Esophagus mucosa (tissue), 1 donor: Measurements from ENCODE around the gene NUP62. TPM values are rescaled to one million over a fixed set of nuclear protein-coding genes. Genes with fewer than 3 reads are reported as not detected.
A peak's percentile ranks its signal among the peaks of the same experiment; 100 is the strongest.

Experiments used
- ATAC-seq: fragments of 200-7000 bp; cut with Tn5 transposase; one replicate; pipeline ENCODE4 v1.9.1; 2020
- total RNA-seq: library from RNA; stranded (reverse); gene quantifications from one replicate; pipeline ENCODE4 v1.2.4, GENCODE V29; 2023
- donor health status: DM: yes; HTN: yes; CAD: no.

The NUP62 gene
- total RNA-seq, 1 donor from 2014 or later = 23.6 TPM

GRCh38 chr19:49896863-49897621 is 32.3 kb downstream of the NUP62 start, which contains the start of gene IL4I1:
TSS of gene IL4I1 (minus strand) at chr19:49896887. CDS start at chr19:49896160, 727 bp downstream.
- ATAC-seq = peak; percentile 35

DNA sequence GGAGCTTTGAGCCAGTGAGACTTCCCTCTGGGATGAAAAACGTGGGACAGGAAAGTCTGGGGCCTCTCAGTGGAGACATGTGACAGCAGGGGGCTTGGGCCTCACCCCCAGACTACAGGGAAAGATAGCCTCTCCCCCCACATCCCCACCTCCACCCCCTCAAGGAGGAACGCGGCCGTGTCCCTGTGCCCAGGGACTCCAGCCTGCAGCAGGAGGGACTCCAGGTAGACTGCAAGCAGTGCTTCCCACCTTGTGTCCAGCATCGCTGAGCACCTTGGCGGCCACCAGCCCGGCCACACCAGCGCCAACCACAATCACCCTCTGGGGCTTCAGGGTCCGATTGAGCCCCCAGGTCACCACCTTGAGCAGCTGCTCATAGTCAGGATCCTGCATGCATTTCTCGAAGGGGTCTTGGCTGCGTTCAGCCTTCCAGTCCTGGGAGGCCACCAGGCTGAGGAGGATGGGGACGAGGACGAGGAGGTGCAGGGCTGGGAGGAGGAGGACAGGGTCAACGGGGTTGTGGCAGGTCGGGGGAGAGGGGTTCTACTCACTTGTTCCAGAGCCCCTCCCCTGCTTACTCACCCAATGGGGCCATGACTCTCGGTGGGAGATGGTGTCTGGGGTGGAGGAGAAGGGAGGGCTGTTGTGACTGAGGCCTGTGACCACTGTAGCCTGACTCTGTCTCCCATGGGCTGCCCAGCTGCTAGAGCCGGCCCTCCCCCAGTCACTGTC is 33.6 kb downstream of the NUP62 start:
- ATAC-seq = peak; percentile 5

- no peak for ATAC-seq
These were observed 34.3 kb downstream of the NUP62 start for GRCh38 chr19:49894879-49895565.

- no peak for ATAC-seq
These were observed 35.2 kb downstream of the NUP62 start for GRCh38 chr19:49894011-49894664.

DNA sequence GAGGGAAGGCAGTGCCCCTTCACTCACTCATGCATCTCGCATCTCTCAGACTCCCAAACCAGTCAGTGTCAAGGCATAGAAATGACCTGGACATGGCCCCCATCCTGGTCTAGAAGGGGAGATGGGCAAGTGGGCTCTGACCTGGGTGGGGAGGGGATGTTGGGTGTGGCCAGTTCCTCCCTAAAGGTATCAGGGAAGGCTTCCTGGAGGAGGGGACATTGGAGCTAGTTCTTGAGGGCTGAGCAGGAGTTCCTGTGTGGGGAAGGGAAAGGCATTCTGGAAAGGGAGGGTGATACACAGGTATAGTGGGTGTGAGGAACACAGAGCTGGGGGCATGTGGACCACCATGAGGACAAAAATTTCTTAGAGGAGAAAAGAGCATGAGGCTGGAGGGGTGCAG is 36.6 kb downstream of the NUP62 start:
- ATAC-seq = no peak

- ATAC-seq = no peak
These were observed 37.9 kb downstream of the NUP62 start for GRCh38 chr19:49891393-49891792.

- peak; percentile 67 for ATAC-seq
These were observed 38.7 kb downstream of the NUP62 start for GRCh38 chr19:49890349-49891311.

DNA sequence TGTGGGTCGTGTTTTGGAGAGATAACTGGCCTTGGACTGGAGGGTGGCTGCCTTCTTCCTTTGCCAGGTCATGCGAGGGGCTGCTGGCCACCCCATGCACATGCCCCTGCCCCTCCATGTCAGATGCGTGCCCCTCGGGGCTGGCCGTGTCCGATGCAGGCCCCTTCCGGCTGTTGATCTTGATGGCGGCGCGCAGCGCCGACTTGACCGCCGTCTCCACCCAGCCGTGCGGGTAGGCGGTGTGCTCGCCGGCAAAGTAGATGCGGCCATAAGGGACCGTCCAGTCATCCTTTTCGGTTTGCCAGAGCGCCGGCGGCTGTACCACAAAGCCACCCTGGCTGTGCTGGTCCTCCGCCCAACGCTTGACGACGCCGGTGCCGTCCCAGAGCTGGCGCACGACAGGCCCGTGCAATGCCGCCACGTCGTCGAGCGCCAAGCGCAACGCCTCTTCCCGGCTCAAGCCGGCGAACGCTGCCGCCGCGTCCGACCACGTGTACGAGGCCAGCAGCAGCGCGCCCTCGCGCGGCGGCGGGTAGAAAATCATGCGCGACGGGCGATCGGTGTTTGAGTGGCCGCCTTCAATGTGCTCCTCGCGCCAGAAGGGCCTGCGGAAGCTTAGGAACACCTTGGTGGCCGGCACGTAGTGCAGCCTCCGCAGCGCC is 39.5 kb downstream of the NUP62 start:
- ATAC-seq = peak; percentile 61

DNA sequence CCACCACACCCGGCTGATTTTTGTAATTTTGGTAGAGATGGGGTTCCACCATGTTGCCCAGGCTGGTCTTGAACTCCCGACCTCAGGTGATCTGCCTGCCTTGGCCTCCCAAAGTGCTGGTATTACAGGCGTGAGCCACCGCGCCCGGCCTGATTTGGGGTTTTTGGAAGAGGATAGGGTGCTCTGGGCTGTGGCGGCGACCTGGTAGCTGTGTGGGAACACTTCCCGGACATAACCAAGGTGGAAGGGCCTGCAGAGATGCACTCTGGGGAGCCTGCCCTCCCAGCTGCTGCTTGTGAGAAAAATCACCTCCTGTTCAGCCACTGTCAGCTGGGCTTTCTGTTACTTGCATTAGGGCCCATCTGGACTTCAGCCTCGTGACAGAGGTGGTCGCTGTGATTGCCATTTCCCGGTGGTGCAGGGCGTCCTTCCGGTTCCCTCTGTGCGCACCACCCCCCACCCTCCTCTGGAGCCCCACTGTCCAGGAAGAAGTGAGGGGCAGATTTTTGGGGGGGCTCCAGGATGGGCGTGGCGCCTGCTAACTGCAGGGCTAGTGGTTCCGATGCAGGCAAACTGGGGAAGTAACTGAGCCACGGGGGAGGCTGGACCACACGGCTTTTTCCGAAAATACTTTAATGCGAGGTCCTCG is 40.1 kb downstream of the NUP62 start:
- no peak for ATAC-seq

DNA sequence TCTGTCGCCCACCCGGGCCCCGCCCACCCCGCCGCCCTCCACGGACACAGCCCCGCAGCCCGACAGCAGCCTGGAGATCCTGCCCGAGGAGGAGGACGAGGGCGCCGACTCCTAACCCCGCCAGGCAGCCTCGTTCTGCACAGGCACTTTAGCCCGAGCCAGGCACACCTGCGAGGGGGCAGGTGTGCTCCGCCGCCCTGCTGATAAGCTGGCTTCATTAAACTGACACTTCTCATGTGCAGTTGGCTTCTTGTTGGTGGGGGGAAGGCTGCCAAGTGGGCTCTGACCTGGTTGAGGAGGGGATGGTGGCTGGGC is 40.8 kb downstream of the NUP62 start:
- ATAC-seq = no peak

GRCh38 chr19:49887665-49888509 is 41.4 kb downstream of the NUP62 start:
- ATAC-seq = no peak

DNA sequence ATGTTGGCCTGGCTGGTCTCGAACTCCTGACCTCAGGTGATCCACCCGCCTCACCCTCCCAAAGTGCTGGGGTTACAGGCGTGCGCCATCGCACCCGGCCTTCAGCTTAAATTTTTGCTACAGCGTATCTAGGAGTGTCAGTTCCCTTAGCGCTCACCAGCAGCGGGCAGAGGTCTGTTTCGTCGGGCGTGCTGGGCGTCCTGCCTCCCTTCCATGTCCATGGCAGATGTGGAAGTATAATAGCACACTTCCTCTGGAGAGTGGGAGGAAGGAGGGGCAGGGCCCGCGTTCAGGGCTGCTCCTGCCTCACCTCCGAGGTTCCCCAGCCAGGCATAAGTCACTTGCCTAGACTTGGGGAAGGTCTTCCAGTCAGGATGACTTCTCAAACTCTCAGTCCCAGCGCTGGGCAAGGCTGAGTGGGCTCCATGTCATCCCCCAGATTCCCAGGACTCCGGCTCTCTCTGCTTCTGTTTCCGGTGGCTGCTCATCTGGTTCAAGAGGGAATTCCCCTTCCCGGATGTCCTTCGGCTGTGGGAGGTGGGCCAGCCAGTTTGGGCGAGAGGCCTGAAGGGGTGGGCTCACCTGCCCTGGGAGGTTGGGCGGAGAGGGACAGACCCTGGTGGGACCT is 42.2 kb downstream of the NUP62 start:
- no peak for ATAC-seq

DNA sequence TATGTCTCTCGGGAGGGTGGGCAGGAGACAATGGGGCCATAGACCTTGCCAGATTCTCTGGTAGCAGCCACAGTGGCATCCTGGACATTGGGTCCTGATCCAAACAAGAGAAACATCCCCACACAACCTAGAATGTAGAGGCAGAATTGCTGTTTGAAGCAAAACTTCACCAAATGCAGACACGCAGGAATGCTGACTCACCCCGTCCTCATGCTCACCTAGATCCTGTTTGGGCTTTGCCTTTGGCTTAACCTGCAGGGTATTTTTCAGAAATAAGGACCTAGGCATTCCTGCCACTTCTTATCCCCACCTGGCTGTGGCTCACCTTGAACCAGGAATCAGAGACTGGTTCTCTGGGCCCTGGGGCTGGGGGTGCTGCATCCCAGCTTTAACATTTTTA is 44.5 kb downstream of the NUP62 start:
- no peak for ATAC-seq

DNA sequence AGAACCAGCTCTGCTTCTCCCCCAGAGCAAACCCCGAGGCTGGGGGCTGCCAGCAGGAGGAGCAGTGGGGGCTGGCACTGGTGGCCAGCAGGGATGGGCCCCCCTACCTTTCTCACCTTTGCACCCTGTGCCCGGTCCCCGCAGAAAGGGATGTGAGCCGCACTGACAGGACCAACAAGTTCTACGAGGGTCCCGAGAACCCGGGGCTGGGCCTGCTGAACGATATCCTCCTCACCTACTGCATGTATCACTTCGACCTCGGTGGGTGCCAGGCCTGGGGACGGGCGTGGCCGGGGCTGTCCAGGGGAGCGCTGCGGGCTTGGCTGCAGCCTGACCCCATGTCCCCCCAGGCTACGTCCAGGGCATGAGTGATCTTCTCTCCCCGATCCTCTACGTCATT is 45.2 kb downstream of the NUP62 start:
- no peak for ATAC-seq

- no peak for ATAC-seq
These were observed 46.2 kb downstream of the NUP62 start for GRCh38 chr19:49883094-49883493.

DNA sequence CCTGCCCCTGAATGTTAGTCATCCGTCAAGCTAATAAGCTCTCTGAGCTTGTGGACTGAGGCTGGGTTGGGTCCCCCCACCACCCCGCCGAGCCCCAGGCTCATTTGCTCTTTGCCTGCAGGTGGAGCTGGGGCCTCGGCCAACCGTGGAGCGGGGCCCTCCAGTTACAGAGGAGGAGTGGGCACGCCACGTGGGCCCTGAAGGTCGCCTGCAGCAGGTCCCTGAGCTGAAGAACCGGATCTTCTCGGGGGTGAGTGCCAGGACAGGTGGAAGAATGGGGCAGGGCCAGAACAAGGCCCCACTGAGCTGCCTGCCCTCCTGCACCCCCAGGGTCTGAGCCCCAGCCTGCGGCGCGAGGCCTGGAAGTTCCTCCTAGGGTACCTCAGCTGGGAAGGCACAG is 46.7 kb downstream of the NUP62 start:
- no peak for ATAC-seq

DNA sequence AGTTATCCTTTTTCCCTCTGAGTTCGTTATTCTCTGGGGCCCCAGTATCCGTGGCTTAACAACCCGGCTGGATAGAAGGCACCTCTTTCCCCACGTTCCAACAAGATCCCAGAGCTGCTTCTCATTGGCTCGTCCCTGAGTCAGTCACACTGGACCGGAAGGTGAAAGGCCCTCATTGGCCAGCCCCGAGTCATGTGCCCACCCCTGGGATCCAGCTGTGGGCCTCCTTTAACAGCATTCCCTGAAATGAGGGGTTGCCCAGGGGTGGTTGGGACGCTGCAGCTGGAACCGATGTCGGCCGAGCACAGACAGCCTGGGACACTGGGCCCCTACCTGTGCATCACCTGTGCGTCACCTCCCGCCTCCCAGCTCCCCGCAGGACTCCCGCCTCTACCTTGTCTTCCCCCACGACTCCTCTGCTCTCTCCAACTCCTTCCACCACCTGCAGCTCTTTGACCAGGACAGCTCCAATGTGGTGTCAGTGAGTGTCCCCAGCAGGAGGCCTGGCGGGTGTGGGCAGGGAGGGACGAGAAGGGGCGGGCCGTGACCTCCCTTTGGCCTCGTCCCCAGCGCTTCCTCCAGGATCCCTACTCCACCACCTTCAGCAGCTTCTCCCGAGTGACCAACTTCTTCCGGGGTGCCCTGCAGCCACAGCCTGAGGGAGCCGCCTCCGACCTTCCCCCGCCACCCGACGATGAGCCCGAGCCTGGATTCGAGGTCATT is 47.5 kb downstream of the NUP62 start:
- no peak for ATAC-seq

- ATAC-seq = no peak
These were observed 48.1 kb downstream of the NUP62 start for GRCh38 chr19:49881186-49881585.
